NCI-H82 (cell line): ENCODE data around the gene SMIM14.

Experiments used
- DNase-seq: peaks from one replicate; lab custom pipeline; 2025; lab: John Stamatoyannopoulos, UW

SMIM14 gene

DNA sequence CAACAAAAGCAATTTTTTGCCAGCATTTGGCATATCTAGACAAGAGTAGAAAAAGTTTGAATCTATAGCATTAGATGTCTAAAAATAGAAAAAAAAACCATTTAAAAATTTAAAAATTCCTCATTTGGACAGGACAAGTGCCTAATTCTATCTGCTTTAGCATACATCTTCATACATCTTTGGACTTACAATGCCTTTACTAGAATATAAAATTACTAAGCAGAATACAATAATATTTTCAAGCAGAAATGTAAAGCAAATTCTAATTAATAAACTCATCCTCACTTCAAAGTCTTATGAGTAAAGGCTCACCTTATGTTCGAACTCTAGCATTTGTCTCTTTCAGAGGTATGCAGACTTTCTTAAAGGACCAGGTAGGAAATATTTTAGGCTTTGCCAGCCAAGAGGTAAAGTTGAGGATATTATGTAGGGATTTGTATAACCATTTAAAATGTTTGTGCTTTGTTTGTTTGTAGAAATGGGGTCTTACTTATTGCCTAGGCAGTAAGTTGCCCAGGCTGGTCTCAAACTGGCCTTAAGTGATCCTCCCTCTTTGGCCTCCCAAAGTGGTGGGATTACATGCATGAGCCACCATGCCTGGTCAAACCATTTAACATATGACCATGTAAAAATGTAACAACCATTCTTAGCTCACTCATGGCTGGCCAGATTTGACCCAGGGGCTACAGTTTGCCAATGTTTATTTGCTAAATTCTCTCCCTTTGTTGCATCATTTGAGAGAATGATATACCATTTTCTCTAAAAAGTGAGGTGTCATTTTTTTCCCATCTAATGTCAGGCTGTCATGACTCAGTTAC is 140.5 kb downstream of the SMIM14 start:
- DNase-seq: peak; percentile 1
